Measurements from ENCODE around the gene CISTR.

CISTR gene

GRCh38 chr12:53703756-53704155 is 48.0 kb downstream of the CISTR start:
- TF ChIP-seq EGR2 (tag by site-specific recombination; IDR thresholded peaks at IDR 0.05; ENCODE audit: low read depth) (no peak), ZNF530 (tag by site-specific recombination; IDR thresholded peaks at IDR 0.05; ENCODE audit: low read depth) (no peak), ZEB2 (tag by site-specific recombination; IDR thresholded peaks at IDR 0.05) (no peak), HIC1 (tag by site-specific recombination; IDR thresholded peaks at IDR 0.05) (no peak), ZNF449 (tag by site-specific recombination; IDR thresholded peaks at IDR 0.05) (no peak), SALL2 (tag by site-specific recombination; IDR thresholded peaks at IDR 0.05; ENCODE audit: borderline replicate concordance) (no peak), KLF16 (tag by site-specific recombination; IDR thresholded peaks at IDR 0.05) (no peak)
- TF ChIP-seq, protein P1, sequence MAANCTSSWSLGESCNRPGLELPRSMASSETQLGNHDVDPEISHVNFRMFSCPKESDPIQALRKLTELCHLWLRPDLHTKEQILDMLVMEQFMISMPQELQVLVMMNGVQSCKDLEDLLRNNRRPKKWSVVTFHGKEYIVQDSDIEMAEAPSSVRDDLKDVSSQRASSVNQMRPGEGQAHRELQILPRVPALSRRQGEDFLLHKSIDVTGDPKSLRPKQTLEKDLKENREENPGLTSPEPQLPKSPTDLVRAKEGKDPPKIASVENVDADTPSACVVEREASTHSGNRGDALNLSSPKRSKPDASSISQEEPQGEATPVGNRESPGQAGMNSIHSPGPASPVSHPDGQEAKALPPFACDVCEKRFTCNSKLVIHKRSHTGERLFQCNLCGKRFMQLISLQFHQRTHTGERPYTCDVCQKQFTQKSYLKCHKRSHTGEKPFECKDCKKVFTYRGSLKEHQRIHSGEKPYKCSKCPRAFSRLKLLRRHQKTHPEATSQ (tag by site-specific recombination; IDR thresholded peaks at IDR 0.05), result no peak
- ChIA-PET POLR2A (no interaction called here), CTCF (interaction anchor here (0.6 to 29.1 kb wide), 7 partner anchors 15 to 285 kb away, joined by 3 to 915 read pairs (median 7); partner anchors contain the start of gene CISTR)
- Histone ChIP-seq H3K4me1 (ENCODE audit: control insufficient read depth, insufficient read depth, low read length) (no peaks in the 10 kb centered on the region), H3K27ac (ENCODE audit: extremely low read depth, low read depth, low read length) (no peak overlapping the region), H3K9me3 (ENCODE audit: control insufficient read depth, insufficient read depth, low read depth, low read length) (no peaks in the 10 kb centered on the region), H3K4me3 (ENCODE audit: low read depth, low read length) (no peak overlapping the region), H3K36me3 (ENCODE audit: control insufficient read depth in 2 of 2, insufficient read depth in 1 of 2, low read length in 2 of 2) (no peaks in the 10 kb centered on the region)

DNA sequence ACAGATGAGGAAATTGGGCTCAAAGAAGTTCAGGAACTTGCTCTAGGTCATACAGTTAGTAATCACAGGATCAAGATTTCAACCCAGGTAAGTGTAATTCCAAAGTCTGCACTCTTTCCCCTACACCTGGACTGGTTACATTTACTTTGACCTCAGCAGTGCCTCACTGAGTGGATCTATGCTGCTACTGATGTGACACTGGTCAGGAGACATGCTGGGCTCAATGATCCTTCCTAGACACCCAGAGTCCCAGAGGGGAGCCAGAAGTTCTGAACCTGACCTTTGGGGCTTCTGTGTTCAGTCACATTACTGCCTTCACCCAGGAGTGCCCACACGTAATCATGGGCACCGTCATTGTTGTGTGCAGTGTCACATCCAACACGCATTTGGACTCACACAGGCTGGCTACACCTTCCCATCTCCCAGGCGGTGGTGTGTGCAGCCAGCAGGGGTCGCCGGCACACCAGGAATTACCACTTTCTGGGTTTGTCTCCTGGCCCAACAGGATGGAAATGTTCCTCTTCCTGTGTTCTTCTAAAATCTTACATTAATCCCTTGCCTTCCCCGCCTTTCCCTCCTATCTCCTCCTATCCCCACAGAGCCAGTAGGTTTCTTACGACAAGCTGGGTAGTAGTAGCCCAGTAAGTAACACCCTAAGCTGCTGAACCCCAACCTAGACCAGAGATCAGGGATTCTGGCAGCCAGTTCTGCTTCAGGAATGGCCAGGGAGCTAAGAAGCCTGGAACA is 50.1 kb downstream of the CISTR start:
- Histone ChIP-seq H3K9me3 (ENCODE audit: control insufficient read depth, insufficient read depth, low read depth, low read length) (no peaks in the 10 kb centered on the region), H3K4me1 (ENCODE audit: control insufficient read depth, insufficient read depth, low read length) (peaks cover 1% of the 10 kb centered on the region; the same call in 1 of the 2 replicates), H3K4me3 (ENCODE audit: low read depth, low read length) (no peak overlapping the region), H3K36me3 (ENCODE audit: control insufficient read depth in 2 of 2, insufficient read depth in 1 of 2, low read length in 2 of 2) (no peaks in the 10 kb centered on the region), H3K27ac (ENCODE audit: extremely low read depth, low read depth, low read length) (no peak overlapping the region)
- POLR2A ChIA-PET, result interaction anchor here (1.0 to 1.2 kb wide), 2 partner anchors 42 to 44 kb away, joined by 3 to 5 read pairs; no protein-coding TSS in a partner anchor
- CTCF ChIA-PET, result interaction anchor here (0.5 to 29.1 kb wide), 55 partner anchors 9 to 608 kb away, joined by 3 to 915 read pairs (median 4); partner anchors contain the start of genes ATP5MC2, CALCOCO1, CISTR and HOXC10
- TF ChIP-seq ZBTB11 (tag by site-specific recombination; conservative IDR thresholded peaks at IDR 0.05; ENCODE audit: low read depth) (peak; percentile 50; the same call in 1 of the 2 replicates), ZNF423 (tag by site-specific recombination; IDR thresholded peaks at IDR 0.05) (no peak), PBX3 (CRISPR knock-in tag; IDR thresholded peaks at IDR 0.05) (no peak), ZNF530 (tag by site-specific recombination; IDR thresholded peaks at IDR 0.05; ENCODE audit: low read depth) (no peak), ZNF169 (tag by site-specific recombination; IDR thresholded peaks at IDR 0.05) (no peak), ZNF837 (tag by site-specific recombination; IDR thresholded peaks at IDR 0.05) (no peak), ZEB2 (tag by site-specific recombination; IDR thresholded peaks at IDR 0.05) (0 out of 2 replicates have a peak, but pooled peaks have one; percentile 29), KLF10 (tag by site-specific recombination; IDR thresholded peaks at IDR 0.05) (no peak), ZNF114 (tag by site-specific recombination; IDR thresholded peaks at IDR 0.05) (no peak), IKZF3 (tag by site-specific recombination; IDR thresholded peaks at IDR 0.05) (peak; percentile 53; the same call in 1 of the 2 replicates), ZNF391 (tag by site-specific recombination; IDR thresholded peaks at IDR 0.05; ENCODE audit: borderline replicate concordance, low read depth) (peak; percentile 51; the same call in 1 of the 2 replicates), SP7 (tag by site-specific recombination; IDR thresholded peaks at IDR 0.05) (peak; percentile 55; the same call in 1 of the 2 replicates), ZXDB (tag by site-specific recombination; IDR thresholded peaks at IDR 0.05) (no peak), ZNF2 (tag by site-specific recombination; IDR thresholded peaks at IDR 0.05) (peak; percentile 95), ZBTB17 (tag by site-specific recombination; IDR thresholded peaks at IDR 0.05) (peak; percentile 80)
- TF ChIP-seq, protein P2, sequence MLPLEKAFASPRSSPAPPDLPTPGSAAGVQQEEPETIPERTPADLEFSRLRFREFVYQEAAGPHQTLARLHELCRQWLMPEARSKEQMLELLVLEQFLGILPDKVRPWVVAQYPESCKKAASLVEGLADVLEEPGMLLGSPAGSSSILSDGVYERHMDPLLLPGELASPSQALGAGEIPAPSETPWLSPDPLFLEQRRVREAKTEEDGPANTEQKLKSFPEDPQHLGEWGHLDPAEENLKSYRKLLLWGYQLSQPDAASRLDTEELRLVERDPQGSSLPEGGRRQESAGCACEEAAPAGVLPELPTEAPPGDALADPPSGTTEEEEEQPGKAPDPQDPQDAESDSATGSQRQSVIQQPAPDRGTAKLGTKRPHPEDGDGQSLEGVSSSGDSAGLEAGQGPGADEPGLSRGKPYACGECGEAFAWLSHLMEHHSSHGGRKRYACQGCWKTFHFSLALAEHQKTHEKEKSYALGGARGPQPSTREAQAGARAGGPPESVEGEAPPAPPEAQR (tag by site-specific recombination; IDR thresholded peaks at IDR 0.05), result no peak

Data from HEK293 (cell line).